Glutamatergic neuron (in vitro differentiated cells): ENCODE data around the gene NSUN6. TPM values are rescaled to one million over a fixed set of nuclear protein-coding genes. Genes with fewer than 3 reads are reported as not detected.
A peak's percentile ranks its signal among the peaks of the same experiment; 100 is the strongest.
"Not testable (repeated sequence)": the region's sequence is repeated elsewhere in the genome, so short reads cannot be mapped to it uniquely, and the experiment has no call there.

Experiments
- DNase-seq: peaks from one replicate; pipeline ENCODE4 v3.0.0; 2022
- H3K27ac Mint-ChIP-seq: one replicate; pipeline ENCODE4 v1.8.0; 2020; ENCODE audit warnings: mild to moderate bottlenecking, mixed read lengths, inconsistent platforms; ENCODE audit not compliant: unreplicated experiment
- H3K27me3 Mint-ChIP-seq: one replicate; pipeline ENCODE4 v1.8.0; 2020; ENCODE audit warnings: mild to moderate bottlenecking, moderate library complexity, mixed read lengths, inconsistent platforms; ENCODE audit not compliant: unreplicated experiment
- H3K36me3 Mint-ChIP-seq: one replicate; pipeline ENCODE4 v1.8.0; 2020; ENCODE audit warnings: mild to moderate bottlenecking, mixed read lengths, inconsistent platforms; ENCODE audit not compliant: unreplicated experiment
- H3K4me1 Mint-ChIP-seq: one replicate; pipeline ENCODE4 v1.8.0; 2020; ENCODE audit warnings: mild to moderate bottlenecking, low read depth, mixed read lengths, inconsistent platforms; ENCODE audit not compliant: unreplicated experiment
- H3K4me3 Mint-ChIP-seq: one replicate; pipeline ENCODE4 v1.8.0; 2020; ENCODE audit warnings: mild to moderate bottlenecking, mixed read lengths, inconsistent platforms; ENCODE audit not compliant: unreplicated experiment
- H3K9me3 Mint-ChIP-seq: one replicate; pipeline ENCODE4 v1.8.0; 2020; ENCODE audit warnings: mild to moderate bottlenecking, moderate library complexity, mixed read lengths, inconsistent platforms; ENCODE audit not compliant: unreplicated experiment
- CTCF ChIP-seq: fragments of 200-600 bp; sonication (generic); IDR thresholded peaks from one replicate; pipeline ENCODE4 v1.5.0; 2021; ENCODE audit not compliant: partially characterized antibody, unreplicated experiment
- total RNA-seq: library from RNA; stranded (reverse); fragmentation: NEBNext Ultra II Directional; extraction: Animal tissue kit (Norgen Biotek cat#: 25700); gene quantifications from one replicate; pipeline ENCODE4 v1.2.1, GENCODE V29; 2021; ENCODE audit not compliant: unreplicated experiment

NSUN6 gene
- total RNA-seq, 1 donor from 2014 or later: 20.7 TPM

GRCh38 chr10:18653112-18653511 is 1.7 kb upstream of the NSUN6 start:
- no peaks in the 10 kb centered on the region for H3K36me3 Mint-ChIP-seq
- peak overlapping the region; percentile 97 for H3K4me3 Mint-ChIP-seq
- peaks cover 3% of the 10 kb centered on the region for H3K9me3 Mint-ChIP-seq
- no peak for DNase-seq
- peaks cover 11% of the 10 kb centered on the region for H3K4me1 Mint-ChIP-seq
- TF ChIP-seq CTCF: no peak
- no peak overlapping the region for H3K27ac Mint-ChIP-seq
- peaks cover 2% of the 10 kb centered on the region for H3K27me3 Mint-ChIP-seq

- Mint-ChIP-seq H3K27me3 (peaks cover 2% of the 10 kb centered on the region), H3K27ac (peak overlapping the region; percentile 97), H3K36me3 (no peaks in the 10 kb centered on the region), H3K4me1 (peaks cover 11% of the 10 kb centered on the region), H3K9me3 (peaks cover 3% of the 10 kb centered on the region), H3K4me3 (peak overlapping the region; percentile 97)
- no peak for DNase-seq
- no peak for TF ChIP-seq CTCF
Observed at GRCh38 chr10:18650404-18650997, 886 bp downstream of the NSUN6 start.

- Mint-ChIP-seq H3K4me3 (peak overlapping the region; percentile 97), H3K36me3 (no peaks in the 10 kb centered on the region), H3K27me3 (peaks cover 2% of the 10 kb centered on the region), H3K27ac (peak overlapping the region; percentile 4), H3K9me3 (peaks cover 3% of the 10 kb centered on the region), H3K4me1 (peaks cover 11% of the 10 kb centered on the region)
- no peak for DNase-seq
- TF ChIP-seq CTCF: no peak
Observed at GRCh38 chr10:18649364-18649959, 1.9 kb downstream of the NSUN6 start.

- Mint-ChIP-seq H3K4me3 (no peak overlapping the region), H3K9me3 (peaks cover 3% of the 10 kb centered on the region), H3K36me3 (no peaks in the 10 kb centered on the region), H3K27ac (no peak overlapping the region), H3K4me1 (peaks cover 11% of the 10 kb centered on the region), H3K27me3 (peaks cover 2% of the 10 kb centered on the region)
- no peak for DNase-seq
- TF ChIP-seq CTCF: no peak
Observed at GRCh38 chr10:18647945-18648344, 3.4 kb downstream of the NSUN6 start.

DNA sequence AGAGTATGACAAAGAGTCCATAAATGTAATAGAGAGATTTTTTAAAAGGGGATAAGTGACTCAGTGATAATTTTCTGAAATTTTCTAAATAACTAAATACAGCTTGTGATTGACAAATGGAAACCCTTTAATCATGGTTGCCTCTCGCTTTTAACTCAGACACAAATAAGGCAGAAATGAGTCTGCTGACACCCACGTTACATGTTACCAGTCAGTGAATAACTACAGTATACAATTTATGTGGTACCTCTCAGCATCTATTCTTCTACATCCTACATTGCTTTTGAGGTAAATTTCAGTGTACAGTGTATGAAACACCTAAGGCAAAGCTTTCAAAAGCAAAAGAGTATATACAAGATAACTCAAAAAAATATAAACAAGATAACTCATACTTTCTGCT is 4.2 kb downstream of the NSUN6 start:
- peaks cover 9% of the 10 kb centered on the region for H3K4me1 Mint-ChIP-seq
- H3K4me3 Mint-ChIP-seq: no peak overlapping the region
- DNase-seq: no peak
- H3K27me3 Mint-ChIP-seq: peaks cover 2% of the 10 kb centered on the region
- TF ChIP-seq CTCF: no peak
- H3K9me3 Mint-ChIP-seq: peaks cover 3% of the 10 kb centered on the region
- H3K27ac Mint-ChIP-seq: no peak overlapping the region
- H3K36me3 Mint-ChIP-seq: no peaks in the 10 kb centered on the region

- not testable (repeated sequence) for H3K27me3 Mint-ChIP-seq, H3K9me3 Mint-ChIP-seq, H3K4me1 Mint-ChIP-seq, H3K36me3 Mint-ChIP-seq, H3K27ac Mint-ChIP-seq, DNase-seq, H3K4me3 Mint-ChIP-seq
Observed at GRCh38 chr10:18639719-18640118, 11.7 kb downstream of the NSUN6 start.

- H3K27ac Mint-ChIP-seq, H3K4me3 Mint-ChIP-seq, H3K4me1 Mint-ChIP-seq, H3K36me3 Mint-ChIP-seq, H3K9me3 Mint-ChIP-seq, H3K27me3 Mint-ChIP-seq, DNase-seq: not testable (repeated sequence)
Observed at GRCh38 chr10:18637400-18637799, 14.0 kb downstream of the NSUN6 start.
